Activated CD4-positive, alpha-beta T cell treated with anti-CD3 and anti-CD28 coated beads, Interleukin-10, Interleukin-2, amounts not matched to agents 100 ng/mL and 50 ng/mL, durations not matched to agents 16 hours and 8 hours (primary cell): Measurements from ENCODE around the gene LAMB2.

Experiments used
- DNase-seq: peaks from one replicate; pipeline ENCODE4 v3.0.0-alpha.2; 2020

Gene LAMB2

DNA sequence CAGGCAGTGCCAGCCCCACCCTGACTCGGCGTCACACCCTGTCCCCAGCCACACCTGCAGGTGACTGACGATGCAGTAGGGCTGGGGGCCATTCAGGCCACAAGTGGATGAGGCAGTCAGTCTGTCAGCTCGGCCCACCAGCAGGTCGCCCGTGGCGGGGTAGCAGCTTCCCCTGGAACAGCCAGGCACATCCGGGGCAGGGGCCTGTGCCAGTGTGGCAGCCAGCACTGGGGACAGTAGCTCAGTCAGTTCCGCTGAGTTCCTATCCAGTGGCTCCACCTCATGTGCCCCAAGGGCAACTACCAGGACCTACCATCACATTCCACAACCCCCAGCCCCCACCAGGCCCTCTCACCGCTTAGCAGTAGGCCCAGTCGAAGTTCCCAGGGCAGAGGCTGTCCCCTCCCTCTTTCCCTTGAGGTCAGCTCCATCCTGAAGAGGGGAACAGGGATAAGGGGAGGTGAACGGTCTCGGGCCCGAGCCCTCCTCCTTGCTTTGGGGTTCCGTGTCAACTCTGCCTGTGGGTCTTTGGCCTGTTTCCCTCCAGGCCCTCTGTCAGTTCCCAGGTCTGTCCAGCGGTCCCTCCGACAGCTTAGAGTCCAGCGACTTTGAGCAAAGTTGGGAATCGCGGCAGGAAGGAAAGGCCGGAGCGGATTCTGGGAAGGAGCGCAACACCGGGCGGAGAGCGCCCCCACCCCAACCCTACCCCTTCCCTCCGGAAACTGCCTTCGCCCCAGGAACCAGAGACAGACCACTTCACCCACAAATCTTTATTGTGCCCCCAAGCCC, at the start of gene LAMB2:
LAMB2 (minus strand) TSS at position 614 of the 789 bp plus-strand sequence; CDS start at position 431, 183 bp downstream.
- DNase-seq, result no peak

DNA sequence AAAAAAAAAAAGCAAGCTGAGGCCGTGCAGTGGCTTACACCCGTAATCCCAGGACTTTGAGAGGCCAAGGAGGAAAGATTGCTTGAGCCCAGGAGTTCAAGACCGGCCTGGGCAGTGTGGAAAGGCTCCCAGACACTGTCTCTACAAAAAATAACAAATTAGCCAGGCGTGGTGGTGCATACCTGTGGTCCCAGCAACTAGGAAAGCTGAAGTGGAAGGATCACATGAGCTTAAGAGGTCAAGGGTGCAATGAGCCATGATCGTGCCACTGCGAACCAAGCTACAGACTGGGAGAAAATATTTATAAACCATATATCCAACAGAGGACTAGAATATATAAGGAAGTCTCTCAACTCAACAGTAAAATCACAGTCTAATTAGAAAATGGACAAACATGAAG, 48.5 kb upstream of the LAMB2 start:
- no peak for DNase-seq

DNA sequence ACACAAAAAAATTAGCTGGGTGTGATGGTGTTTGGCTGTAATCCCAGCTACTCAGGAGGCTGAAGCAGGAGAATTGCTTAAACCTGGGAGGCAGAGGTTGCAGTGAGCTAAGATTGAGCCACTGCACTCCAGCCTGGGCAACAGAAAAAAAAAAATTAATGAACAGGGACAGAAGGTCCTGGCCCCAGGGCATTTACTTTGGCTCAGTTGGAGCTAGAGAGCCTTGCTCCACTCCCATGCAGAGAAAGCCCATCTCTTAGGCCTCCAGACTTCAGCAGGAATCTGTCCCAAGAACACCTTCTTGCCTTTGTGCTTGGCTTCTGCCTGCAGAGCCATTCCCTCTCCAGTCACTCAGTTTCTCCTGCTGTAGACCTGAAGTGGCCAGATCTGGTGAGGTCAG, 47.3 kb upstream of the LAMB2 start:
- DNase-seq, result no peak

DNA sequence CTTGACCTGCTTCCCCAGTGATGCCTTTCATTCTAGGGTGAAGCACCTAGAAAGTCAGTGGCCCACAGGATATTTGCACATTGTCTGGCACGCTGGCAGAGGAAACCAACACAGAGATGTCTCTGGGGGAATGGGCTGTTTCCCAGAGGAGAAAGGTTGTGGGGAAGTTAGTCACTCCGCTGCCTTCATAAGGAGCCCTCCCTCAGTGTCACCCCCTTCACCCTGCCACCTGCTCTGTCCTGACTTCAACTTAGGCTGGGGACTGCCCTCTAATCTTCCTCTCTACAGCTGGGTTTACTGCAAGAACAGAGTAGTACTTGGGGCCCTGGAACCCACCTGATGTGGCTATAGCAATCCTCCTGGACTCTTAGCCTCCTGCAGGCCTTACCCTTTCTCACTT, 44.2 kb upstream of the LAMB2 start:
- no peak for DNase-seq

DNA sequence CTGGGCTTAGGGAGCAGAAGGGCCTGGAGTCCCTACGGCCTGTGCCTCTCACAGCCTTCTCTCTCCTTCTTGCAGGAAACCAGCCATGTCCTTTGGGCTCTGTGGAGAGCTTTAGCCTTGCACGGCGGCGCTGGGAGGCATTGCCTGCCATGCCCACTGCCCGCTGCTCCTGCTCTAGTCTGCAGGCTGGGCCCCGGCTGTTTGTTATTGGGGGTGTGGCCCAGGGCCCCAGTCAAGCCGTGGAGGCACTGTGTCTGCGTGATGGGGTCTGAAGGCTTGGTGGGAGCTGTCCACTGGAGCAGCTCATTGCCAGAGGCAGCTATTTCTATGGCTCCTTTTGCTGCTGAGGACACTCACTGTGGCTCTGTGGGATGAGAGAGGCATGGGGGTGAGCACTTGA, 42.7 kb upstream of the LAMB2 start:
- DNase-seq, result no peak

DNA sequence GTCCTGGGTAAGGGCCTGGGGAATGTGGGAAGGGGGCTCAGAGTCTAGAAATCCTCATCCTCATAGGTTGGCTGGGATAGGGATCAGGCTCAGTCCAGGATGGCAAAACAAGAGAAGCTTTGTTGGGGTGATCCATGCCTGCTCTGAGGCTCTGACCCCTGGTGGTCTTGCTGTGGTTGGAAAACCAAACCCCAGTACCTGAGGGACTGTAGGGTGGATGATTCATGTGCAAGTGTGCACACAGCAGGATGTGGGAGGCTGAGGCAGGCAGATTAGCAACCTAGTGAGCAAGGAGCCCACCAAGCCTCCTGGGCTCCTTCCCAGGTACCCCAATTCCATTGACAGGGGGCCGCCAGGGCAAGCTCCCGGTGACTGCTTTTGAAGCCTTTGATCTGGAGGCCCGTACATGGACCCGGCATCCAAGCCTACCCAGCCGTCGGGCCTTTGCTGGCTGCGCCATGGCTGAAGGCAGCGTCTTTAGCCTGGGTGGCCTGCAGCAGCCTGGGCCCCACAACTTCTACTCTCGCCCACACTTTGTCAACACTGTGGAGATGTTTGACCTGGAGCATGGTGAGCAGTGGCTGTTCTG, 41.6 kb upstream of the LAMB2 start:
- no peak for DNase-seq

DNA sequence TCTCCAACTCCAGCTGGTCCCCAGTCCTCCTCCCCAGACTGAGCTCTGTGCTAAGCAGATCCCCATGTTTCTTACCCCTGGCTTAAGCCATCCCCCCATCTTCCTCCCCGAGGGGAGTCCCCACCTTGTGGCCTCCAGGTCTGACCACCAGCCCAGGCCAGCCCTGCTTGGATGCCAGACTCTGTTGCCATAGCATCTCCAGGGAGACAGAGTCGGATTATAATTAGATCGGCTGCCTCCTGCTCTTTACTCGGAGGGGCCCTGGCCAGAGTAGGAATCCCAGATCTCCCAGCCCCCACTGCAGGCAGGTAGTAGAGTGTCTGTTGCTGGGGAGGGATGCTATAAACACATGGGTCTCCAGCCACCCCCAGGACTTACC, 40.9 kb upstream of the LAMB2 start:
- DNase-seq, result no peak

DNA sequence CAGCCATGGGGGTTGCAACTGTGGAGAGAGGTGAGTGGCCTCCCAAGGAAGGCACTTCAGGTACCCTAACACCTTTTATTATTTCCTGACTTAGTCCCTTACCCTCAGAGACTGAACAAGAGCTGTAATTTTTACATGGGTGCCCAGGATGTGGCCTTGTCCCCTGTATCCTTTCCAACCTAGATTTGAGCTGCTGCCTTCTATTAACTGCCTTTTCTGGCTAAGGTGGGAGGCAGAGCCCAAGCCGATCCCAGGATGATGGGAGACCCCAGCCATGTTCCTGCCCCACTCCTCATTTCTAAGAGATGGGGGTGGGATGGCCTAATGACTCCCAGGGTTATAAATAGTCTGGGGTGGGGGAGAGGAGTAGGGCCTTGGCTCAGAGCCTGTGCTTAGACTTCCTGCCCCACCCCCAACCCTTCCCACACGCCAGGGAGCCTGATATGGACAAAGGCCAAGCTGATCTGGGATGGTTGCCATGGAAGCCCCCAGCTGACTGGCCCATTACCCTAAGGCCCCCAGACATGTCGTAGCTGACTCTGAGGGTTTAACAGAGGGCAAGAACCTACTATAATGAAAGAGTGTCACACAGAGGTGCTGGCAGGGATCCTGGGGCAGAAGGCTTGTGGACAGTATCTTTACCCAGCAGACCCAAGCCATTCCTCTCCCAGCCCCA, 40.4 kb upstream of the LAMB2 start:
- no peak for DNase-seq

DNA sequence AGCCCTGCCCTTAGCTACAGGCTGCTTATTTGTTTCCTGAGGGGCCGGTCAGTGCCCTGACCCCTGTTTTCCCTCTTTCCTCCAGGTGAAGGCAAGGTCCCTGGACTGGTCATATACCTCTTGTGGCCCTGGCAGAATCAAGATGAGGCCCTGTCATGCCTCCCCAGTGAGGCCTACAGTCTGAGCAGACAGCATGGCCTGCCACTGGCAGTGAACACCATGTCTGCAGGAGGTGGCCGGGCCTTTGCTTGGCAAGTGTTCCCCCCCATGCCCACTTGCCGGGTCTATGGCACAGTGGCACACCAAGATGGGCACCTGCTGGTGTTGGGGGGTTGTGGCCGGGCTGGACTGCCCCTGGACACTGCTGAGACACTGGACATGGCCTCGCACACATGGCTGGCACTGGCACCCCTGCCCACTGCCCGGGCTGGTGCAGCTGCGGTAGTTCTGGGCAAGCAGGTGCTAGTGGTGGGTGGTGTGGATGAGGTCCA, 39.7 kb upstream of the LAMB2 start:
- no peak for DNase-seq

DNA sequence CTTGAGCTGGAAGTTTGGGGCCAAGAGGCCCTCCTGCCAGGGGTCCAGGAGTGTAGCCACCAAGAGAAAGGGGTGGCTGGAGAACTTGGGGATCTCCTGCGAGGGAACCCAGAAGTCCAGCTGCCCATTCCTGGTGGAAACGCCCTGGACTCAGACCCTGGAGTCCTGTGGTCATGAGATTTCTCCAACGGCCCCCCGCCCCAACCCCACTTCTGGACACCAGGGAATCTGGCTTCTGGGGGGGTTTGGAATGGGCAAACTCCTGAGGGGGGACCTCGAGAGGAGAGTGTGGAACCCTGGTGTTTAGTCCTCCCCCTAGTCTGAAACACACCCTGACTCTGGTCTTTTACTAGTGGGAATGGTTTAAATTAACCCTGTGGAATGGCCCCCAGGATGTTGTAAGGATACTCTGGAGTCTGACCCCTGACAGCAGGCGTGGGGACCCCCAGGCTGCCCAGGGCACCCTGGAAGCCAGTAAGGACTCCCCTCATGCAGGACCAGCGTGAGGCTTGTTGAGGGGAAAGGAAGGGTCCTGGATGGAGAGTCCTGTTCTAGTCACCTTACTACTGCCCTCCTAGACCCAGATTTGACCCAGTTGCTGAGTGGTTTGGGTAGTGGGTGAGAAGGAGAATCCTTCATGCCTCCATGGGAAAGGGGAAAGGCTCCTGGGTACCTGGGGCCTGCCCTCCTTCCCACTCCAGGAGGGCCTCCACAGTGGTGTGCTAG, 39.1 kb upstream of the LAMB2 start:
- DNase-seq, result no peak

DNA sequence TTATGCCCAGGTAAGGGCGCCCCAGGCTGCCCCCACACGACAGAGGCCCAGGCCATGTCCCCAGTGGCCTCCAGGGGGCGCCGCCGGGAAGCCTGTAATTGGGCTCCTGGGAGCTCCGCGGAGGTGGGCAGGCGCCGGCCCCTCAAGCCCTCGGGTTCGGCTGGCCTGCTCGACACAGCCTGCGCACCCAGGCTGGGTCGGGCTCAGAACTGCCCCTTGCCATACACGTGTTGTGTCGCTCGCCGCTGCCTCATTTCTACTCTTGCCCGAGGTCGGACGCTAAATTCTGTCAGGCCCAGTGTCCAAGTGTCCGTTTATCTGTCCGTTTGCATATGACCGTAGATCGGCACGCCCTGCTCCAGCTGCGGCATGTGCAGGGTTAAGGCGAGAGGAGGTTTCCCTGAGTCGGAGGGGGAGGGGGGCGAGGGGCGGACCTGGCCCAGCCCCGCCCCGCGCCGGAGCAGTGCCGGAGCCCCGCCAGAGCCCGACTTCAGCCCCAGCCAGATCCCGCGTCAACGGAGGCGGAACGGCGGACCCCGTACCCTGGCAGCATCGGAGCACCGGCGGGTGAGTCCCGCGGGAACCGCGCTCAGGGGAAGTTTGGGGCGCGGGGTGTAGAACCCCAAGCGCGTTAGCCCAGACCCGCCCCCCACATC, 38.4 kb upstream of the LAMB2 start, which contains the start of gene KLHDC8B:
KLHDC8B (plus strand) TSS at position 480 of the 656 bp plus-strand sequence. CDS start 1,172 bp downstream, outside the sequence.
- peak; percentile 86 for DNase-seq

DNA sequence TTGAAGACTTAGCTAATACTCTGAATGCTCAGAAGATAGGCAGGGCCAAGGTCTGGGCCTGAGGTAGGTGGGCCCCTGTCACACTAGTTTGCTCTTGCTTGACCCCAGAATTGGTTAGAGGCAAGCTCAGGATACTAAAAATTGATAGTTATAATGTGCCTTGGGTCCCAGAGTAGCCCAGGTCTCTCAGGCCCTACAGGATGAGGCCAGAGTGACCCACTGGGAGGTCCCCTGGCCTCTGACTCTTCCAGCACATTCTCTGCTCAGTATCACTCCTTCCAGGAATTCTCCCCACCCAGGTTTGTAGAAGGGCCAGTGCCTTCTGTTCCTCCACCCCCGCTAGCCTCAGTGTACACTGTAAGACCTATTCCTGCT, 37.9 kb upstream of the LAMB2 start:
- DNase-seq, result no peak

DNA sequence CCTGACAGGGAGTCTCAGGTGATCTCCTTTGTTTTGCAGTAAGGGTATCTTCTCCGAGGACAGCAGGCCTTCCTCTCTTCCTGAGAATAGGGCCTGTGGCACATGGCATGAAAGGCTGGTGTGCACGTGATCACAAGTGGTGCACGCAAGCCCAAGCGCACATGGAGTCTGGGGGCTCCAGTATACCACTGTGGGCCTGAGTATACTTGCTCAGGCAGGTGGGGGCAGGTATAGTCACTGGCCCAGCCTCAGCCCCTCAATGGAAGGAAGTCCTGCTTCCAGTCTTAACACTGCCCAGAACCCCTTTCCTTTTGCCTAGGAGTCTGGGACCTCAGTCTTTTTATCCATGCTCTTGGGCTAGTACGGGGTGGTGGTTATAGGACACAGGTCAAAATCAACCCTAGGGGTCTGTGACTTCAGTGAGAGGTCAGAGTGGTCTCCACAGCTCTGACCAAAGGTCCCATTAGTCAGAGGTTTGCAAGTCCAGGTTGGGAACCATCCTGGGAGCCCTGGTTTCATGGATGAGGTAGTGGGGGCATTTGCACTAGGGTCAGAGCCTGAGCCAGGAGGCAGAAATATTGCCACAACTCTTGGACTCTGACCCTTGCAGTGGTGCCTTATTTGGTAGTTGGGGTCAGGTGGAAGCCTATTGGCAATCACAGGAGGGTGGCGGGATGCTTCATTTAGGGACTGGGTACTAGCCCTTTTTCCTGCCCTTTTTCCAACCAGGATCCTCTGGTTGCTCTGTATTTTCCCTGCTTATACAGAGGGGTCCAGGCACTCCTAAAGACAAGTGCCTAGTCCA, 34.1 kb upstream of the LAMB2 start:
- no peak for DNase-seq

DNA sequence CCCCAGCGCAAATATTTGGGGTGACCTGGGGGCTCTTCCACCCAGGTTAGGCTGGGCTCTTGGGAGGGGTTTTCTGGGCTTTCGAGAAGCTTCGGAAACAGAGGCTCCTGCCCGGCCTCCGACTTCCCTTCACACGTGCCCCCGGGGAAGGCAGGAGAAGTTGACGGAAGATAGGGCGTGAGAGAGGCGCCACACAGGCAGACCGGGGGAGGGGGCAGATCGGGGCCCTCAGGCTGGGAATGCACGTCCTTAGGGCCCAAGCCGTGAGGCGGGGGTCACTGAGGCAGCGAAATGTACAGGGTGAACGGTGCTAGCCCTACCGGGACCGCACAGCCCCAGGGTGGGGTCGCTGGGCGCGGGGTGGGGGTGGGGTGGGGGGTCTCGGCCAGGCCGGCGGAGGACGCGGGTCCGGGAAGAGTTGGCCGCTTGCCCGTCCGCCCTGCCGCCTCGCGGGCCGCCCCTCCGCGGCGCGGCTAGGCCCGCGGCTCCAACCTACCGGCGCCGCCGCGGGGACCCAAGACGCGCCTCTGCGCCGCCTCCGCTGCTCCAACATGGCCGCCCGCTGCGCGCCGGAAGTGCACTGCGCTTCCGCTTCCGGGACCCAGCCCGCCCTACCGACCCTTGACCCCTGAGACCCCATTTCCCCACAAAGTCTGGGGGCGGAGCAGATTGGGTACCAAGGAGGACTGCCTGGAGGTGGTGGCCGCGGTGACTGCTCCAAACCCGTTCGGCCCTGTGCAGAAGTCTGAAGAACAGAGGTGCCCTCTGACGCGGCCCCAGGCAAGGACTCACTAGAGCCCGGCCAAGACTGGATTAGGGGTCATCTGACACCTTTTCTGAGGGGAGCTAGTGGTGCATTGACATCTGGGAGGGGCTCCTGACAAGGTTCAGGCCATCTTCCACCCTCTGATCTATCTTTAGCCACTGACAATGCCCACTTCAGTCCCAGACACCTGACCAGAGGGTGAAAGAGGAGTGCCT, 33.2 kb upstream of the LAMB2 start, which contains the start of gene CCDC71:
CCDC71 (minus strand) TSS at position 561 of the 981 bp plus-strand sequence. CDS start 2,123 bp downstream, outside the sequence.
- peak; percentile 86 for DNase-seq

DNA sequence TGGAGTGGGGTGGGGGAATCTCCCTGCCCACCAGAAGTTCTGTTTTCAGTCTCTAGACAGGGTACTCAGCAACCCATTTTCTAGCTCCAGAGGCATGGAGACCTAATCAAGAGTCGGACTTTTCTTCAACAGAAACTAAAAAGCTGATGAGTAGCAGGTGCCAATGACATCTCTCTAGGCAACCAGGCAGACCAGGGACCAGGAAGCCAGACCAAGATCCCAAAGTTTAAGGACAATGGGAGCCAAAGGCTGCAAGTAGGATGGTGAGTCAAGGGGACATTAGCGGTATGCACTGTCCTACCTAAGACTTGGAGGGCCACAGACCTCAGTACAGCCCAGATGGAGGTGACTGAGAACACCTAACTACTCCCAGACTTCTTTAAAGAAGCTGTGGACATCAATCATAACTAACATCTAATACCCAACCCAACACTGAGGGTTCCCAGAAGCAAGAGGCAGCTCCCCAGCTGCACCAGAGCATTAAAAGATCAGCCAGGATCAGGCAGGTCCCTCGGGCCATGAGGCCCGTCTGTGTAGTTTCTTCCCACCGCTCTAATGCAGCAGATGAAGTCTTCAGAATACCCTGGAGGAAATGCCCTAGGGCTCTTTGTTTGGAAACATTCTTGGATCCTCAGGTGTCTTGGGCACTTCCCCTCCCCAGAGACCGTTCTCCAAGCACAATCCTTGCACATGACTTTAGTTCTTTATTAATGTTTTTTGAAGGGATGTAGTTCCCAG, 32.3 kb upstream of the LAMB2 start:
- DNase-seq, result no peak

DNA sequence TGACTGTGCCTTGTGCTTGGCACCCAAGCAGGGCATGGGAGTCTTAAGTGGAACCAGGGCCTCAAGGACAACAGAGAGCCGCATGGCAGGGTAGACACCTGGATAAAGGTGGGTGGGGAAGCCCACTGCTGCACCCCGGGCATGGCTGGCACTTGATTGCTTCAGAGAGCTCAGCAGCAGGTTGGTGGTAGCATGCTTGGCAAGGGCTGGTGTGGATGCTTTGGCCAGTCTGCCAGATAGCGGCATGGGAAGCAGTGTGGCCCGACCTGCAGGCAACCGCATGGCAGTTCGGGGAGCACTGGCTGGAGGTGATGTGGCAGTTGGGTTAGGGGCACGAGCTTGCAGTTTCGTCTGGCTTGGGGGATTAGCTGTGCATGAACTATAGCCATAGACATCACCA, 30.8 kb upstream of the LAMB2 start:
- DNase-seq, result no peak

DNA sequence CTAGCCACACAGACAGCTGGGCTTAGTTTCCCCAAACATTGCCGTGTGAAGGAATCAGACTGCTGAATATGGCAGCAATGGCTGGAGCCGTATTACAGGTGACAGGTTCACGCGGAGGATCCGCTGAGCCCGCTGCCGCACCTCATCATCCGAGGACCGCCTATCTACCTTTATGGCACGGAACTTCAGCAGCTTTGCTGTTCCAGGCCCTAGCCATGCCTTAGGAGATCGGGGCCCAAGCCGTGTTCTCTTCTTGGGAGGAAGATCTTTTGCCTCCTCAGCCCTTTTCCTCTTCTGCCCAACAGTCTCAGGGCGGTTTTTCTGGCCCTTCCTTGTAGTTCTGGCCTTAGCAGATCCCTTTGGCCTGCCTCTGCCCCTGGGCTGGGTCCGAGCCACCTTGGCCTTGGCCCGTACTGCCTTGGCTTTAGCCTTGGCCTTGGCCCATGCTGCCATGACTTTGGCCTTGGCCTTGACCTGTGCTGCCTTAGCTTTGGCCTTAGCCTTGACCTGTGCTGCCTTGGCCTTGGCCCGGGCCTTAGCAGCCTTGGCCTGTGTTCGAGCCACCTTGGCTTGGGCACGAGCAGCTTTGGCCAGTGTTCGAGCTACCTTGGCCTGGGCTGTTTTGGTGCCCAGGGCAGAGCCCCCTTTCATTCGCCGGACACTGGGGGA, 30.0 kb upstream of the LAMB2 start:
- no peak for DNase-seq

DNA sequence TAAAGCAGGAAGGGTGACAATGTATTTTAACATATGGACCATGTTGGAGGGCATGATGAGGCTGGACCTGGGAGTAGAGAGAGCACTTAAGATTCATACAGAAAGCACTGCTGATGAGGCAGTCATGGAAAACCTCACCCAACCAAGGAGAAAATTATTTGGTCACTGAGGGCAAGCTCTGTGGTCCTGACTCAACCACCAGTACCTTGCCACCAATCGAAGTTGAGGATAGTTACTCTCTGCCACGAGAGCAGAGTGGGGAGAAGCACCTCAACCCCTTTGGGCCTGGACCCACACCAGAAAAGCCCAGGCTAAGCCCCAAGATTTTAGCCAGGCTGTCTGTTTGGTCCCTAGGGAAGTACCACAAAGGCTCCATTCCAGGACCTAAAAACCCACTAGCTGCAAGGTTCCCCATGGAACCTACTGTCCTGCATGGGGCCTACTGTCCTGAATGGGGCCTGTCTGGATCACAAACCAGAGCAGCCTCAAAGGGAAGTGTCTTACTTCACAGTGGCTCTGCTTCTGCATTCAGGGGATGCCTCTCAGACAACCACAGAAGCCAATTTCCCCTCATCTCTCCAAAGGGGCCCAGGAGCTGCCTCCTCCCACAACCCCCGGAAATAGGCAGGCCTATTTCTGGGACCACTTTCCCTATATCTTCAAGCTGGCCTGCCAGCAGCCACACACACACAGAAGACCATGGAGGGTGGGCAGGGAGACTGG, 29.1 kb upstream of the LAMB2 start:
- peak; percentile 26 for DNase-seq
